PC-9 (cell line): ENCODE measurements around the gene PRAMEF9. TPM values are rescaled to one million over a fixed set of nuclear protein-coding genes. Genes with fewer than 3 reads are reported as not detected.

ENCODE experiments used
- BruUV-seq: library from RNA; stranded (reverse); fragments of 400-500 nt; replicated peaks from 2 replicates; lab custom pipeline; 2021; lab: Mats Ljungman, UMichigan
- CTCF ChIA-PET: fragments of 300-600 bp; sonication (Branson Sonifier 250); formaldehyde crosslinking; loops from one replicate; lab custom pipeline; 2022; ENCODE audit warnings: antibody characterized with exemption; lab: Charles Lee
- POLR2A ChIA-PET: fragments of 300-600 bp; sonication (Branson Sonifier 250); formaldehyde crosslinking; loops from one replicate; lab custom pipeline; 2022; ENCODE audit warnings: antibody characterized with exemption; ENCODE audit not compliant: unreplicated experiment; lab: Charles Lee
- DNase-seq, 2 experiments: peaks; one replicate each; pipeline versions ENCODE4 v3.0.0 to v3.0.0-alpha.2; 2015 to 2022; ENCODE audit warnings: mixed read lengths in 1 of 2
- H2AFZ ChIP-seq: fragments of 200-600 bp; sonication (generic); 2 replicates; pipeline ENCODE4 v1.8.1; 2017; ENCODE audit warnings: antibody characterized with exemption
- H3F3A ChIP-seq: fragments of 200-600 bp; sonication (generic); 2 replicates; pipeline ENCODE4 v1.8.1; 2017; ENCODE audit warnings: antibody characterized with exemption, mild to moderate bottlenecking, low read depth; ENCODE audit not compliant: insufficient read depth
- H3K27ac ChIP-seq: fragments of 200-600 bp; sonication (generic); 2 replicates; pipeline ENCODE4 v1.6.1; 2016; ENCODE audit warnings: mixed run types
- H3K27me3 ChIP-seq: fragments of 200-600 bp; sonication (generic); 2 replicates; pipeline ENCODE4 v1.6.1; 2016; ENCODE audit warnings: low read depth, mixed run types; ENCODE audit not compliant: insufficient read depth
- H3K36me3 ChIP-seq: fragments of 200-600 bp; sonication (generic); 2 replicates; pipeline ENCODE4 v1.6.1; 2016; ENCODE audit warnings: low read depth, mixed run types
- H3K4me1 ChIP-seq: fragments of 200-600 bp; sonication (generic); replicated peaks from 2 replicates; pipeline ENCODE4 v1.6.1; 2016; ENCODE audit warnings: mixed run types; ENCODE audit not compliant: insufficient read depth
- H3K4me2 ChIP-seq: fragments of 200-600 bp; sonication (generic); 2 replicates; pipeline ENCODE4 v1.6.1; 2017; ENCODE audit warnings: mixed run types
- H3K4me3 ChIP-seq: fragments of 200-600 bp; sonication (generic); 2 replicates; pipeline ENCODE4 v1.6.1; 2016; ENCODE audit warnings: mixed run types
- H3K79me2 ChIP-seq: fragments of 200-600 bp; sonication (generic); 2 replicates; pipeline ENCODE4 v1.6.1; 2017; ENCODE audit warnings: low read depth, mixed run types
- H3K9me2 ChIP-seq: fragments of 200-600 bp; sonication (generic); 2 replicates; pipeline ENCODE4 v1.8.1; 2017; ENCODE audit warnings: mild to moderate bottlenecking; ENCODE audit not compliant: insufficient read depth
- H3K9me3 ChIP-seq: fragments of 200-600 bp; sonication (generic); 2 replicates; pipeline ENCODE4 v1.8.1; 2016; ENCODE audit warnings: low read depth; ENCODE audit not compliant: insufficient read depth
- H4K20me1 ChIP-seq: fragments of 200-600 bp; sonication (generic); 2 replicates; pipeline ENCODE4 v1.8.1; 2017; ENCODE audit not compliant: insufficient read depth
- CTCF ChIP-seq: fragments of 200-600 bp; sonication (generic); conservative IDR thresholded peaks from 2 replicates; pipeline ENCODE4 v1.6.1; 2017; ENCODE audit warnings: mixed run types, antibody characterized with exemption, mild to moderate bottlenecking, moderate library complexity
- EZH2 ChIP-seq: fragments of 200-600 bp; sonication (generic); IDR thresholded peaks from 2 replicates; pipeline ENCODE4 v1.8.0; 2017; ENCODE audit warnings: antibody characterized with exemption, low read depth
- intact Hi-C: fragments of 100-400 bp; cut with micrococcal nuclease; formaldehyde crosslinking; loops from one replicate; pipeline ENCODE4 v1.10.0; 2022; ENCODE audit not compliant: unreplicated experiment
- total RNA-seq: library from RNA; stranded (reverse); gene quantifications from 2 replicates; pipeline ENCODE4 v1.2.3, GENCODE V29; 2021

Gene PRAMEF9
- total RNA-seq, 1 experiment from 2014 or later: not detected

GRCh38 chr1:13228343-13228781 lies 56.7 kb downstream of the PRAMEF9 start:
- H3F3A ChIP-seq: no peaks in the 10 kb centered on the region
- DNase-seq: peak in 1 of 2 experiments; percentile 9
- no peak overlapping the region for H2AFZ ChIP-seq
- H3K4me2 ChIP-seq: no peak overlapping the region
- peaks cover 7% of the 10 kb centered on the region for H3K27me3 ChIP-seq
- H3K36me3 ChIP-seq: no peaks in the 10 kb centered on the region
- no peaks in the 10 kb centered on the region for H3K4me1 ChIP-seq
- H4K20me1 ChIP-seq: no peaks in the 10 kb centered on the region
- intact Hi-C loops: no loop called here
- H3K9me2 ChIP-seq: no peaks in the 10 kb centered on the region
- no peaks in the 10 kb centered on the region for H3K9me3 ChIP-seq
- no TSS peak for BruUV-seq
- no peaks in the 10 kb centered on the region for H3K79me2 ChIP-seq
- ChIA-PET CTCF (no interaction called here), POLR2A (no interaction called here)
- no peak overlapping the region for H3K4me3 ChIP-seq
- H3K27ac ChIP-seq: no peak overlapping the region
- TF ChIP-seq EZH2 (no peak), CTCF (peak; percentile 40; the same call in 1 of the 2 replicates)

Other genes with a start within 250 kb of the PRAMEF9 start
- gene PRAMEF6, start 224.3 kb upstream of the PRAMEF9 start, total RNA-seq: not detected in 2 replicates
- not detected in 2 replicates for gene PRAMEF27, start 115.3 kb upstream of the PRAMEF9 start, total RNA-seq
- not detected in 2 replicates for gene HNRNPCL3, start 111.1 kb upstream of the PRAMEF9 start, total RNA-seq
- not detected in 2 replicates for gene PRAMEF25, start 101.1 kb upstream of the PRAMEF9 start, total RNA-seq
- not detected in 2 replicates for gene HNRNPCL2, start 55.0 kb upstream of the PRAMEF9 start, total RNA-seq
- gene PRAMEF26, start 15.8 kb upstream of the PRAMEF9 start, total RNA-seq: not detected in 2 replicates
- not detected in 2 replicates for gene HNRNPCL4, start 6.2 kb upstream of the PRAMEF9 start, total RNA-seq
- gene PRAMEF13, start 29.6 kb downstream of the PRAMEF9 start, total RNA-seq: not detected in 2 replicates
- gene PRAMEF18, start 54.3 kb downstream of the PRAMEF9 start, total RNA-seq: not detected in 2 replicates
- not detected in 2 replicates for gene PRAMEF5, start 82.3 kb downstream of the PRAMEF9 start, total RNA-seq
- gene PRAMEF8, start 113.3 kb downstream of the PRAMEF9 start, total RNA-seq: not detected in 2 replicates
- gene PRAMEF33, start 131.7 kb downstream of the PRAMEF9 start, total RNA-seq: not detected in 2 replicates
- gene PRAMEF15, start 143.7 kb downstream of the PRAMEF9 start, total RNA-seq: not detected in 2 replicates
- gene PRAMEF14, start 175.3 kb downstream of the PRAMEF9 start, total RNA-seq: not detected in 2 replicates
- gene PRAMEF19, start 200.1 kb downstream of the PRAMEF9 start, total RNA-seq: not detected in 2 replicates
- not detected in 2 replicates for gene PRAMEF17, start 217.8 kb downstream of the PRAMEF9 start, total RNA-seq
- not detected in 2 replicates for gene PRAMEF20, start 238.6 kb downstream of the PRAMEF9 start, total RNA-seq